Suprapubic skin (tissue), 4 donors: ENCODE results near the gene C1orf50. TPM values are rescaled to one million over a fixed set of nuclear protein-coding genes. Genes with fewer than 3 reads are reported as not detected.

Experiments used
- DNase-seq, 2 donors: peaks; one replicate each; pipeline ENCODE4 v3.0.0-alpha.2; 2019; ENCODE audit warnings: low spot score in 2 of 2
- H3K27ac ChIP-seq: fragments of 200-600 bp; sonication (generic); one replicate; pipeline ENCODE4 v1.5.1; 2019
- H3K27me3 ChIP-seq: fragments of 200-600 bp; sonication (generic); one replicate; pipeline ENCODE4 v1.5.1; 2019
- H3K36me3 ChIP-seq: fragments of 200-600 bp; sonication (generic); one replicate; pipeline ENCODE4 v1.5.1; 2019
- H3K4me1 ChIP-seq: fragments of 200-600 bp; sonication (generic); one replicate; pipeline ENCODE4 v1.5.1; 2019
- H3K4me3 ChIP-seq: fragments of 200-600 bp; sonication (generic); one replicate; pipeline ENCODE4 v1.5.1; 2019; ENCODE audit warnings: mild to moderate bottlenecking
- H3K9me3 ChIP-seq: fragments of 200-600 bp; sonication (generic); one replicate; pipeline ENCODE4 v1.5.1; 2019
- CTCF ChIP-seq, 2 donors: fragments of 200-600 bp in 1 of 2; fragments of 450-650 bp in 1 of 2; sonication (generic) in 1 of 2; IDR thresholded peaks; one replicate each; pipeline ENCODE4 v1.5.1; 2016 to 2019; ENCODE audit warnings: antibody characterized with exemption in 2 of 2, mild to moderate bottlenecking in 1 of 2, moderate library complexity in 1 of 2
- EP300 ChIP-seq: sonication (generic); formaldehyde crosslinking; IDR thresholded peaks from one replicate; pipeline ENCODE4 v1.6.1; 2017; ENCODE audit warnings: antibody characterized with exemption
- POLR2A ChIP-seq, 2 donors: fragments of 450-650 bp; IDR thresholded peaks; one replicate each; pipeline ENCODE4 v1.6.1; 2017; ENCODE audit warnings: antibody characterized with exemption in 2 of 2, mild to moderate bottlenecking in 2 of 2, moderate library complexity in 2 of 2
- POLR2AphosphoS5 ChIP-seq, 3 donors: sonication (generic); formaldehyde crosslinking; IDR thresholded peaks; one replicate each; pipeline ENCODE4 v1.6.1; 2017; ENCODE audit warnings: antibody characterized with exemption in 3 of 3
- WGBS: methylation state at CpG from one replicate; pipeline ENCODE4 v1.1.5; 2018; 5-methylcytosine and 5-hydroxymethylcytosine counted together
- total RNA-seq, 4 donors: library from RNA; depleted of rRNA; stranded (reverse); fragments of >200 nt; gene quantifications; one replicate each; pipeline ENCODE4 v1.1.0, GENCODE V29; 2016

C1orf50 gene
- total RNA-seq, 4 donors from 2014 or later = 2.2 to 7.6 (median 3.1) TPM

GRCh38 chr1:42774928-42775526, 8.0 kb downstream of the C1orf50 start:
- 85% methylated on average over 5 of the region's 5 CpGs for WGBS
- TF ChIP-seq CTCF (IDR thresholded peaks at IDR 0.05) = no peak
- TF ChIP-seq POLR2A (IDR thresholded peaks at IDR 0.05) = no peak
- no peak for TF ChIP-seq POLR2AphosphoS5 (IDR thresholded peaks at IDR 0.05)
- no peak for TF ChIP-seq EP300
- Histone ChIP-seq H3K27me3 (no peaks in the 10 kb centered on the region), H3K4me1 (peaks cover 6% of the 10 kb centered on the region), H3K36me3 (peaks cover 47% of the 10 kb centered on the region), H3K4me3 (no peak overlapping the region), H3K27ac (no peak overlapping the region), H3K9me3 (no peaks in the 10 kb centered on the region)
- DNase-seq = no peak

- TF ChIP-seq CTCF (IDR thresholded peaks at IDR 0.05) (no peak), EP300 (no peak), POLR2AphosphoS5 (IDR thresholded peaks at IDR 0.05) (no peak), POLR2A (IDR thresholded peaks at IDR 0.05) (no peak)
- 92% methylated on average over 6 of the region's 6 CpGs for WGBS
- Histone ChIP-seq H3K27me3 (no peaks in the 10 kb centered on the region), H3K36me3 (peaks cover 61% of the 10 kb centered on the region), H3K4me3 (no peak overlapping the region), H3K4me1 (peaks cover 4% of the 10 kb centered on the region), H3K27ac (no peak overlapping the region), H3K9me3 (no peaks in the 10 kb centered on the region)
- DNase-seq = no peak
Observed at GRCh38 chr1:42776502-42776901, 9.5 kb downstream of the C1orf50 start.

GRCh38 chr1:42777852-42778251, 10.8 kb downstream of the C1orf50 start:
- TF ChIP-seq POLR2A (IDR thresholded peaks at IDR 0.05) (no peak), CTCF (IDR thresholded peaks at IDR 0.05) (peak; percentile 32 to 52)

GRCh38 chr1:42779725-42780124, 12.7 kb downstream of the C1orf50 start:
- DNase-seq = no peak
- H3K36me3 ChIP-seq = peaks cover 58% of the 10 kb centered on the region
- no peak overlapping the region for H3K27ac ChIP-seq
- no peak overlapping the region for H3K4me3 ChIP-seq
- H3K27me3 ChIP-seq = no peaks in the 10 kb centered on the region
- 89% methylated on average over 2 of the region's 2 CpGs for WGBS
- no peak for TF ChIP-seq CTCF (IDR thresholded peaks at IDR 0.05)
- TF ChIP-seq POLR2AphosphoS5 (IDR thresholded peaks at IDR 0.05) = no peak
- no peak for TF ChIP-seq POLR2A (IDR thresholded peaks at IDR 0.05)
- no peak for TF ChIP-seq EP300
- H3K4me1 ChIP-seq = peaks cover under 1% of the 10 kb centered on the region
- no peaks in the 10 kb centered on the region for H3K9me3 ChIP-seq

More at GRCh38 chr1:42777852-42778251, 10.8 kb downstream of the C1orf50 start:
- no peak overlapping the region for H3K4me3 ChIP-seq
- H3K36me3 ChIP-seq = peaks cover 64% of the 10 kb centered on the region
- H3K27ac ChIP-seq = no peak overlapping the region
- H3K9me3 ChIP-seq = no peaks in the 10 kb centered on the region
- no peaks in the 10 kb centered on the region for H3K27me3 ChIP-seq
- no peaks in the 10 kb centered on the region for H3K4me1 ChIP-seq
- DNase-seq = no peak

GRCh38 chr1:42780176-42780575, 13.1 kb downstream of the C1orf50 start:
- no peaks in the 10 kb centered on the region for H3K9me3 ChIP-seq
- H3K4me1 ChIP-seq = peaks cover 5% of the 10 kb centered on the region
- H3K36me3 ChIP-seq = peaks cover 54% of the 10 kb centered on the region
- no peak for DNase-seq
- no peak overlapping the region for H3K27ac ChIP-seq
- no peak overlapping the region for H3K4me3 ChIP-seq
- TF ChIP-seq POLR2A (IDR thresholded peaks at IDR 0.05) = no peak
- no peak for TF ChIP-seq POLR2AphosphoS5 (IDR thresholded peaks at IDR 0.05)
- TF ChIP-seq EP300 = no peak
- no peak for TF ChIP-seq CTCF (IDR thresholded peaks at IDR 0.05)
- 95% methylated on average over 1 of the region's 1 CpG for WGBS
- H3K27me3 ChIP-seq = no peaks in the 10 kb centered on the region
